Neural progenitor cell (in vitro differentiated cells): ENCODE data around the gene CTSW. TPM values are rescaled to one million over a fixed set of nuclear protein-coding genes. Genes with fewer than 3 reads are reported as not detected.
A peak's percentile ranks its signal among the peaks of the same experiment; 100 is the strongest.

Experiments
- DNase-seq: peaks from one replicate; pipeline ENCODE4 v3.0.0-alpha.2; 2016; ENCODE audit warnings: low spot score
- H2AFZ ChIP-seq: fragments of 200-600 bp; sonication (generic); replicated peaks from 2 replicates; pipeline ENCODE4 v1.6.1; 2016; ENCODE audit warnings: antibody characterized with exemption
- H3F3A ChIP-seq: fragments of 200-600 bp; sonication (generic); 2 replicates; pipeline ENCODE4 v1.6.1; 2016; ENCODE audit warnings: antibody characterized with exemption, low read depth
- H3K27ac ChIP-seq: fragments of 200-600 bp; sonication (generic); 2 replicates; pipeline ENCODE4 v1.5.1; 2016; ENCODE audit warnings: mild to moderate bottlenecking
- H3K27me3 ChIP-seq: fragments of 200-600 bp; sonication (generic); 2 replicates; pipeline ENCODE4 v1.6.1; 2016; ENCODE audit warnings: mild to moderate bottlenecking, moderate library complexity
- H3K36me3 ChIP-seq: fragments of 200-600 bp; sonication (generic); 2 replicates; pipeline ENCODE4 v1.5.1; 2016
- H3K4me1 ChIP-seq: fragments of 200-600 bp; sonication (generic); 2 replicates; pipeline ENCODE4 v1.6.1; 2016; ENCODE audit warnings: mixed run types
- H3K4me2 ChIP-seq: fragments of 200-600 bp; sonication (generic); 2 replicates; pipeline ENCODE4 v1.6.1; 2016
- H3K4me3 ChIP-seq: fragments of 200-600 bp; sonication (generic); 2 replicates; pipeline ENCODE4 v1.5.1; 2016
- H3K79me2 ChIP-seq: fragments of 200-600 bp; sonication (generic); 2 replicates; pipeline ENCODE4 v1.6.1; 2016; ENCODE audit warnings: low read depth
- H3K9ac ChIP-seq: fragments of 200-600 bp; sonication (generic); 2 replicates; pipeline ENCODE4 v1.6.1; 2016
- H3K9me3 ChIP-seq: fragments of 200-600 bp; sonication (generic); 2 replicates; pipeline ENCODE4 v1.5.1; 2016; ENCODE audit warnings: low read depth
- H4K20me1 ChIP-seq: fragments of 200-600 bp; sonication (generic); 2 replicates; pipeline ENCODE4 v1.6.1; 2016; ENCODE audit warnings: low read depth
- H3K27ac Mint-ChIP-seq: 3 replicates; pipeline ENCODE4 v1.8.0; 2021; ENCODE audit warnings: mixed read lengths
- H3K27me3 Mint-ChIP-seq: 2 replicates; pipeline ENCODE4 v1.8.0; 2022; ENCODE audit warnings: low read depth, mild to moderate bottlenecking, inconsistent platforms, moderate library complexity, mixed read lengths; ENCODE audit not compliant: insufficient read depth
- H3K36me3 Mint-ChIP-seq: 3 replicates; pipeline ENCODE4 v1.8.0; 2021; ENCODE audit warnings: mixed read lengths
- H3K4me1 Mint-ChIP-seq: 3 replicates; pipeline ENCODE4 v1.8.0; 2021; ENCODE audit warnings: mixed read lengths
- H3K4me3 Mint-ChIP-seq: 3 replicates; pipeline ENCODE4 v1.8.0; 2021; ENCODE audit warnings: mild to moderate bottlenecking, moderate library complexity, mixed read lengths
- H3K9me3 Mint-ChIP-seq: 3 replicates; pipeline ENCODE4 v1.8.0; 2020; ENCODE audit warnings: mixed read lengths
- CTCF ChIP-seq: fragments of 200-600 bp; sonication (generic); IDR thresholded peaks from 2 replicates; pipeline ENCODE4 v1.5.1; 2017; ENCODE audit warnings: antibody characterized with exemption, mild to moderate bottlenecking
- EZH2 ChIP-seq: fragments of 200-600 bp; sonication (generic); IDR thresholded peaks from 2 replicates; pipeline ENCODE4 v1.6.1; 2017; ENCODE audit warnings: antibody characterized with exemption, mild to moderate bottlenecking, moderate library complexity
- EZH2phosphoT487 ChIP-seq: fragments of 200-600 bp; sonication (generic); IDR thresholded peaks from 2 replicates; pipeline ENCODE4 v1.6.1; 2017; ENCODE audit warnings: antibody characterized with exemption
- total RNA-seq: library from RNA; depleted of rRNA; stranded (reverse); fragments of >200 nt; gene quantifications from 2 replicates; pipeline ENCODE4 v1.2.3, GENCODE V29; 2015; ENCODE audit warnings: low replicate concordance

Gene CTSW
- total RNA-seq, 1 donor from 2014 or later, result not detected

GRCh38 chr11:65863889-65864705 is 15.5 kb upstream of the CTSW start:
- Mint-ChIP-seq H3K27ac (no peak overlapping the region), H3K4me1 (peaks cover 32% of the 10 kb centered on the region), H3K9me3 (no peaks in the 10 kb centered on the region), H3K36me3 (peaks cover 10% of the 10 kb centered on the region), H3K27me3 (peaks cover 21% of the 10 kb centered on the region), H3K4me3 (no peak overlapping the region)
- Histone ChIP-seq H3K4me3 (no peak overlapping the region), H3K4me1 (peaks cover 6% of the 10 kb centered on the region), H4K20me1 (peaks cover 19% of the 10 kb centered on the region), H3K36me3 (no peaks in the 10 kb centered on the region), H3K9me3 (no peaks in the 10 kb centered on the region), H3F3A (peaks cover 37% of the 10 kb centered on the region), H3K9ac (no peak overlapping the region), H2AFZ (no peak overlapping the region), H3K27me3 (no peaks in the 10 kb centered on the region), H3K27ac (no peak overlapping the region), H3K79me2 (peaks cover 16% of the 10 kb centered on the region), H3K4me2 (no peak overlapping the region)
- DNase-seq, result peak; percentile 0
- TF ChIP-seq CTCF (no peak), EZH2phosphoT487 (no peak), EZH2 (no peak)

DNA sequence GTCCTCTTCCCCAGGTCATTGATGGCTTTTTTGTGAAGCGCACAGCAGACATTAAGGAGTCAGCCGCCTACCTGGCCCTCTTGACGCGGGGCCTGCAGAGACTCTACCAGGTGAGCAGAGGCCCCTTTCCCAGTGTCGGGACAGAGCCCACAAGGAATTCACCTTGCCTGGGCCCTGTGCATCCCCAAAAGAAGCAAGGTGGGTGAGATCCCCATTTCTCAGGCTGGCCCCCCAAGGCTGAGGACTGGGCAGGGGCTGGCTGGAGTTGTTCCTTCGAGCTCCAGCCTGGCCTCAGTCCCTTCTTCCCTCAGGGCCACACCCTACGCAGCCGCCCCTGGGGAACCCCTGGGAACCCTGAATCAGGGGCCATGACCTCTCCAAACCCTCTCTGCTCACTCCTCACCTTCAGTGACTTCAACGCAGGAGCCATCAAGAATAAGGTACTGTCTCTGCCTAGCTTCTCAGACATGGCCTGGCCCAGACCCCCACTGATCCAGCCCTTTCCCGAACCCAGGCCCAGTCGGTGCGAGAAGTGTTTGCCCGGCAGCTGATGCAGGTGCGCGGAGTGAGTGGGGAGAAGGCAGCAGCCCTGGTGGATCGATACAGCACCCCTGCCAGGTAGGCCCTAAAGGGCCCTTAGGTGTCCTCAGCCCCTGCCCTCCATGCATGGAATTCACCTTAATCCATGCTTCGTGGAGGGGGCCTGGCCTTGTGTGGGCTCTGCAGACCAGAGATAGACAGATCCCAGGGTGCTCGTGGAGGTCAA is 14.7 kb upstream of the CTSW start:
- H3K27me3 ChIP-seq, result no peaks in the 10 kb centered on the region

DNA sequence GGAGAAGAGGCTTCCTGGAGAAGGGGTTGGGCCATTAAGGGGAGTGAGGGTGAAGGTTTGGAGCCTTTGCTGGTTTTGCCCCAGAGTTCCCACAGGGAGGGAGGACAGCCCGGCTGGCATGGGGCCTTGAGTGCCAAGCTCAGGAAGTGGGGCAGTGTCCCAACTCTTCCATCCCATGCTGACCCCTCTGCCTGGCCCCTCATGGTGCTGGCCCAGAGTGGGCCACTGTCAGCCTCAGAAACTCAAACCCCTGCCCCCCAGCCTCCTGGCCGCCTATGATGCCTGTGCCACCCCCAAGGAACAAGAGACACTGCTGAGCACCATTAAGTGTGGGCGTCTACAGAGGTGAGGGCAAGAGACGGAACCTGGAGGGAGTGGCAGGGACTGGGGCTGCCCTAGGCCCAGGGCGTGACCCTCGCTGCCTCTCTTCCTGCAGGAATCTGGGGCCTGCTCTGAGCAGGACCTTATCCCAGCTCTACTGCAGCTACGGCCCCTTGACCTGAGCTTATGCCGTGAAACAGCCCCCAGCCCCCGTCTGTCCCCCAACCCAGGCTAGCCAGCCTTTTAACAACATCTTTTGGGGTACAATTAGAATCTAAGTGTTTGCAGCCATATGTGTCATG is 14.0 kb upstream of the CTSW start:
- Mint-ChIP-seq H3K36me3 (peaks cover 9% of the 10 kb centered on the region), H3K4me1 (peaks cover 29% of the 10 kb centered on the region), H3K27ac (no peak overlapping the region), H3K4me3 (no peak overlapping the region), H3K9me3 (no peaks in the 10 kb centered on the region), H3K27me3 (peaks cover 22% of the 10 kb centered on the region)
- Histone ChIP-seq H3K9ac (no peak overlapping the region), H3K4me3 (no peak overlapping the region), H3K4me2 (no peak overlapping the region), H3K27me3 (no peaks in the 10 kb centered on the region), H4K20me1 (peaks cover 19% of the 10 kb centered on the region), H3K9me3 (no peaks in the 10 kb centered on the region), H2AFZ (no peak overlapping the region), H3F3A (peaks cover 24% of the 10 kb centered on the region), H3K4me1 (peaks cover 6% of the 10 kb centered on the region), H3K27ac (no peak overlapping the region), H3K79me2 (peaks cover 16% of the 10 kb centered on the region), H3K36me3 (no peaks in the 10 kb centered on the region)
- TF ChIP-seq EZH2 (no peak), CTCF (no peak), EZH2phosphoT487 (no peak)
- DNase-seq, result no peak

More for the DNA sequence above, 14.7 kb upstream of the CTSW start:
- Histone ChIP-seq H2AFZ (no peak overlapping the region), H3K9me3 (no peaks in the 10 kb centered on the region), H3F3A (peaks cover 32% of the 10 kb centered on the region), H3K4me2 (no peak overlapping the region), H3K27ac (no peak overlapping the region), H3K9ac (no peak overlapping the region), H4K20me1 (peaks cover 19% of the 10 kb centered on the region), H3K36me3 (no peaks in the 10 kb centered on the region), H3K4me3 (no peak overlapping the region), H3K79me2 (peaks cover 16% of the 10 kb centered on the region), H3K4me1 (peaks cover 6% of the 10 kb centered on the region)
- DNase-seq, result peak; percentile 0
- H3K4me1 Mint-ChIP-seq, result peaks cover 29% of the 10 kb centered on the region
- H3K4me3 Mint-ChIP-seq, result peak overlapping the region; percentile 30
- no peak for TF ChIP-seq EZH2
- TF ChIP-seq CTCF, result no peak
- no peak for TF ChIP-seq EZH2phosphoT487
- H3K36me3 Mint-ChIP-seq, result peaks cover 10% of the 10 kb centered on the region
- peaks cover 21% of the 10 kb centered on the region for H3K27me3 Mint-ChIP-seq
- no peaks in the 10 kb centered on the region for H3K9me3 Mint-ChIP-seq
- no peak overlapping the region for H3K27ac Mint-ChIP-seq
